SW 1271 (cell line): ENCODE data around the gene NAT9.

Source experiments
- DNase-seq, 2 experiments: peaks; one replicate each; lab custom pipeline; 2025; lab: John Stamatoyannopoulos, UW

NAT9 gene

DNA sequence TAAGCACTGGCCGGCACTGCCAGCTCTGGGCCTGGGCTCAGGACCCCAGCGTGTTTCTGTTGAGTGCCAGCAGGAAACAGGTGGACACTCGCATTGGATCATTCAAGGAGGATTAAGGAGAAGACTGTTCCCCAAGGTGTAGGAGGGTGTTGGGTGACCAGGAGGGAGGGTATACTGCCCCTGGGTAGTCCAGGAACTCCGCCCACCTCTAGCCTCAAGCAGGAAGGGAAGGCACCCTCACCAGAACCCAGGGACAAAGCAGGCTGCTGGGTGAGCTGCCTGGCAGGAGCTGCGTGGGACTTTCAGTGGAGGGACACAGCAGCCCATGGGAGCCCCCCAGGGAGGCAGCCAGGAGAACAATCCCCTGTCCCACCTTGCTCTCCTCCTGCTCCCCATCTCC is 46.8 kb downstream of the NAT9 start:
- no peak for DNase-seq

DNA sequence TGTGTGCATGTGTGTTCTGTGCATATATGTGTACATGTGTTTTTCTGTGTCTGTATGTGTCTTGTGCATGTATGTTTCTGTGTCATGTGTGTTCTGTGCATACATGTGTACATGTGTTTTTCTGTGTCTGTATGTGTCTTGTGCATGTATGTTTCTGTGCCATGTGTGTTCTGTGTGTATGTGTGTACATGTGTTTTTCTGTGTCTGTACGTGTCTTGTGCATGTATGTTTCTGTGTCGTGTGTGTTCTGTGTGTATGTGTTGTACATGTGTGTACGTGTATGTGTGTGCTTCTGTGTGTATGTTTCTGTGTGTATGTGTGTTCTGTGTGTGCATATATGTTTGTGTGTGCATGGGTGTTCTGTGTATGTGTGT is 47.5 kb downstream of the NAT9 start:
- DNase-seq, result no peak

DNA sequence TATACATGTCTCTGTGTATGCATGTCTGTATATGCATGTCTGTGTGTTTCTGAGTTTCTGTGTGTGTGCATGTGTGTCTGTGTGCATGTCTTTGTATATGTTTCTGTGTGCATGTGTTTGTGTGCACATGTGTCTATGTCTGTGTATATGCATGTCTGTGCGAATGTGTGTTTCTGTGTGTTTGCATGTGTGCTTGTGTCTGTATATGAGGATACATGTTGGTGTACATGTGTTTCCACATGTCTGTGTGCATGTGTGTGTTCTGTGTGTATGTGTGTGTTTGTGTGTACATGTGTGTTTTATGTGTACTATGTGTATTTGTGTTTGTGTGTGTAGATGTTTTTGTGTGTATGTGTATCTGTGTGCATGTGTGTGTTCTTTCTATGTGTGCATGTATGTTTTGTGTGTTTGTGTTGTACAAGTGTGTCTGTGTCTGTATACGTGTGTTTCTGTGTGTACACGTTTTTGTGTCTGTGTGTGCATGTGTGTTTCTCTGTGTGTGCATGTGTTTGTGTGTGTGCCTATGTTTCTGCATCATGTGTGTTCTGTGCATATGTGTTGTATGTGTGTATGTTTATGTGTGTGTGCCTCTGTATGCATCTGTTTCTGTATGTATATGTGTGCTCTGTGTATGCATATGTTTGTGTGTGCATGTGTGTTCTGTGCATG is 48.0 kb downstream of the NAT9 start:
- DNase-seq, result no peak

GRCh38 chr17:74725111-74725510 is 51.0 kb downstream of the NAT9 start:
- DNase-seq, result no peak

GRCh38 chr17:74723891-74724290 is 52.3 kb downstream of the NAT9 start:
- no peak for DNase-seq

DNA sequence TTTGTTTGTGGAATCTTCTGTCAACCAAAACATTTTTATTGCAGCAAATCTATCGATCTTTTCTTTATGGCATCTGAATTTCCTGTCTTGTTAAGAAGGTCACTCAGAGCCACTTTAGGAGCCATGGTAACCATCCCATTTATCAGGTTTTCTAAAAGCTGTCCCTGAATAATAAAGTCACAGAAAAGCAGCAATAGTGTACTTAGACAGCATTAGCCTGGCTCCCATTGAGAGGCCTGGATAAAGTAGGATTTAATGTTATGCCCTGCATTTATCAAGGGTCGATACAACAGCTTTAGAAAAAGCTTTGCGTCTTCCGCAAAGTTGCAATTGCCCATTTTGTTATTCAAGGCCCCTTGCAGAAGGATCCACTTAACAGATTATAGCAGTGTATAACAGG is 53.4 kb downstream of the NAT9 start:
- no peak for DNase-seq
